PFSK-1 (cell line): ENCODE results near the gene MYRFL.

Experiments used
- FOXP2 ChIP-seq: optimal IDR thresholded peaks from 2 replicates; pipeline ENCODE3; 2011; ENCODE audit warnings: borderline replicate concordance, control low read depth, inconsistent platforms; ENCODE audit not compliant: insufficient read depth; ENCODE audit errors: extremely low read length, extremely low read depth
- POLR2AphosphoS5 ChIP-seq: IDR thresholded peaks from 2 replicates; pipeline ENCODE4 v1.6.1; 2012; ENCODE audit warnings: low read depth, mild to moderate bottlenecking, control low read depth, low read length, moderate library complexity
- REST ChIP-seq, 2 experiments: IDR thresholded peaks; 2 replicates each; pipeline versions ENCODE4 v1.6.1 to v1.8.0; 2011 to 2012; ENCODE audit warnings: low read depth in 2 of 2, low read length in 2 of 2, control low read depth in 1 of 2, inconsistent platforms in 1 of 2, mild to moderate bottlenecking in 1 of 2, moderate library complexity in 1 of 2; ENCODE audit not compliant: insufficient read depth in 1 of 2
- SIN3A ChIP-seq: IDR thresholded peaks from 2 replicates; pipeline ENCODE4 v1.6.1; 2012; ENCODE audit warnings: mild to moderate bottlenecking, low read length, moderate library complexity, borderline replicate concordance; ENCODE audit not compliant: insufficient read depth
- TAF1 ChIP-seq: IDR thresholded peaks from 2 replicates; pipeline ENCODE4 v1.6.1; 2012; ENCODE audit warnings: low read length, control low read depth, borderline replicate concordance; ENCODE audit not compliant: insufficient read depth

Gene MYRFL

GRCh38 chr12:69993433-69993832 lies 168.4 kb downstream of the MYRFL start:
- no peak for TF ChIP-seq TAF1
- TF ChIP-seq POLR2AphosphoS5, result no peak

DNA sequence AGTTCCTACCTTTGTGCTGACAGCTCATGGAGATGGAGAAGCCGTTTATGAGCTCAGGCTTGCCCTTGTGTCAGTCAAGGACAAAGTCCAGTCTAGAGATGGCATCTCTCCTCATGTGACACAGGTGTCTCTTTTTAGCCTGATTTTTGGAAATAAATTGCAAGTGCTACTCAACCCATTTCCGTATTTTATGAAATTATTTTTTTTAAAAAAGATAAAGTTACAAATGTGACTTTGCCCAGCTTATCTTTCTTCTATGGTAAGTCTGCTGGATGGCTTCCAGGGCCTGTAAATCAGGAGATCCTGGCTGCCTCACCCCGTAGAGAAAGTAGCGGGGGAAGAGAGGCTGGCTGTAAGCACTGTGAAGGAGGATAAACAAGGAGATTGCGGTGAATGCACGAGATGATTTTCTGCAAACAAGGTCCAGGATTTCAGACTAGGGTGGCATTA lies 169.7 kb downstream of the MYRFL start:
- TF ChIP-seq POLR2AphosphoS5 (no peak), SIN3A (no peak), TAF1 (no peak), FOXP2 (no peak), REST (IDR thresholded peaks at IDR 0.05; ENCODE audit: insufficient read depth in 1 of 2, low read depth in 2 of 2, low read length in 2 of 2) (no peak)

- TF ChIP-seq REST (IDR thresholded peaks at IDR 0.05; ENCODE audit: insufficient read depth in 1 of 2, low read depth in 2 of 2, low read length in 2 of 2) (no peak), TAF1 (no peak), FOXP2 (no peak), SIN3A (no peak), POLR2AphosphoS5 (no peak)
Measured at GRCh38 chr12:69996241-69996640, 171.2 kb downstream of the MYRFL start.

- TF ChIP-seq REST (IDR thresholded peaks at IDR 0.05; ENCODE audit: insufficient read depth in 1 of 2, low read depth in 2 of 2, low read length in 2 of 2), result no peak
- no peak for TF ChIP-seq POLR2AphosphoS5
- TF ChIP-seq FOXP2, result no peak
- TF ChIP-seq SIN3A, result no peak
- no peak for TF ChIP-seq TAF1
Measured at GRCh38 chr12:69996722-69997121, 171.7 kb downstream of the MYRFL start.

DNA sequence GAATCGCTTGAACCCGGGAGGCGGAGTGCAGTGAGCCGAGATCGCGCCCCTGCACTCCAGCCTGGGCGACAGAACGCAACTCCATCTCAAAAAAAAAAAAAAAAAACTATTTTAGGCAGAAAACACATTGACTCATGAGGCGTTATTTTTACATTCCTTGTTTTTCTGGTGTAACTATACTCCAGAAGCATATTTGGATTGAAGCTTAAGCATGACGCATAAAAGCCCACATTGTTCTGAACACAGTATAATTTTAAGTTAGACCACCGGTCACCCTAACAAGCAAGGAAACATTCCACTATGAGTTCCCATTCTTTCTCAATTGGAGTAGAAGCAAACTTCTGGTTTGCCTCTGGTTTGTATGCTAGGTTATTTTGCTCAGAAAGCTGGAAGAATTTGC lies 173.0 kb downstream of the MYRFL start:
- TF ChIP-seq SIN3A (no peak), POLR2AphosphoS5 (no peak), FOXP2 (no peak), REST (IDR thresholded peaks at IDR 0.05; ENCODE audit: insufficient read depth in 1 of 2, low read depth in 2 of 2, low read length in 2 of 2) (no peak), TAF1 (no peak)
